DMS53 treated with DMSO at 0.1 percent for 48 hours (cell line): ENCODE data around the gene CTNNA3.

ENCODE experiments used
- DNase-seq: peaks from one replicate; lab custom pipeline; 2025; ENCODE audit not compliant: unreplicated experiment; lab: John Stamatoyannopoulos, UW

CTNNA3 gene

DNA sequence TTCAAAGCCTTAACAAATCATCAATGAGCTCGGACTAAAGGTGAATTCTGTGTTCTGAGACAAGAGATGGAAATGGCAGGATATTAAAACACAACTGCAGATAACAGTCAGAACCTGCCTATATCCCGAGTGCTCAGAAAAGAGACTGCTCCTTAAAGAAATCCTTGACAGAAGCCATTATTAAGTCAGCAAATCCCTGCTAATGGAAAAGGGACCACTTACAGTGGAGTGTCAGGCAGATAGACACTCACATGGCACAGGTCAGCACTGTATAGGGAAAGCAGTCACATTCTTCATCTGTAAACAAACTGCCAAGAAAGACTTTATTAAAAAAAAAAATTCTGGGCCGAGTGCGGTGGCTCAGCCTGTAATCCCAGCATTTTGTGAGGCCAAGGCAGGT, 917.6 kb downstream of the CTNNA3 start:
- no peak for DNase-seq

DNA sequence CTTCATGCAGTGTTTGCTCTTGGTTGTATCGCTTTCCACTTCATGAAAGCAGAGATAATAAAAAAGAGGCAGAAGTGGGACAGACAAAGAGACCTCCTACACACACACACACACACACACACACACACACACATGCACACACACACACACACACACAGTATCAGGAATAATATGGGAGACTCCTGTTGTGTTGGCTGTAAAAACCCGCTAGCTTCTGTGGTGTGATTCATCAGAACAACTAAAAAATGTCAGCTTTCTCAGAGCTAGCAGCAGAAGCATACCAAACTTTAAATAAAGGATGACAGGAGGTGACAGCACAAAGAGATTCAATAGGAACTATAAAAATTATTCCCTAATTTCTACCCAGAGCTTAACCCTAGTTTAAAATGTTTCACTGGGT, 918.3 kb downstream of the CTNNA3 start:
- DNase-seq: peak; percentile 20

DNA sequence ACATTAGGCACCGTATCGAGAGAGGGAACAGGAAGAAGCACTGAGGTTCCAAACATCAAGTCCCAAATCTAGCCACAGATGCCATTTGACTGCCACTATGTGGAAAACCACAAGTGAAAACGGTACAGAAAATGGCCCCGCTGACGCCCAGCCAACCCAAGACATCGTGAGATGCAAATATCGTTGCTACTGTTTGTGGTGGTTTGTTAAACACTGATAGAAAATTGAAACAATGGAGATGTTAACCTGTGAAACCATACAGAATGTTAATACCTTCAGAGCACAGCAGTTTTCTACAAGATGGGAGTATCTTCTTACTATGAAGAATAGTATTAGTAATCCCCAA, 922.5 kb downstream of the CTNNA3 start:
- no peak for DNase-seq

DNA sequence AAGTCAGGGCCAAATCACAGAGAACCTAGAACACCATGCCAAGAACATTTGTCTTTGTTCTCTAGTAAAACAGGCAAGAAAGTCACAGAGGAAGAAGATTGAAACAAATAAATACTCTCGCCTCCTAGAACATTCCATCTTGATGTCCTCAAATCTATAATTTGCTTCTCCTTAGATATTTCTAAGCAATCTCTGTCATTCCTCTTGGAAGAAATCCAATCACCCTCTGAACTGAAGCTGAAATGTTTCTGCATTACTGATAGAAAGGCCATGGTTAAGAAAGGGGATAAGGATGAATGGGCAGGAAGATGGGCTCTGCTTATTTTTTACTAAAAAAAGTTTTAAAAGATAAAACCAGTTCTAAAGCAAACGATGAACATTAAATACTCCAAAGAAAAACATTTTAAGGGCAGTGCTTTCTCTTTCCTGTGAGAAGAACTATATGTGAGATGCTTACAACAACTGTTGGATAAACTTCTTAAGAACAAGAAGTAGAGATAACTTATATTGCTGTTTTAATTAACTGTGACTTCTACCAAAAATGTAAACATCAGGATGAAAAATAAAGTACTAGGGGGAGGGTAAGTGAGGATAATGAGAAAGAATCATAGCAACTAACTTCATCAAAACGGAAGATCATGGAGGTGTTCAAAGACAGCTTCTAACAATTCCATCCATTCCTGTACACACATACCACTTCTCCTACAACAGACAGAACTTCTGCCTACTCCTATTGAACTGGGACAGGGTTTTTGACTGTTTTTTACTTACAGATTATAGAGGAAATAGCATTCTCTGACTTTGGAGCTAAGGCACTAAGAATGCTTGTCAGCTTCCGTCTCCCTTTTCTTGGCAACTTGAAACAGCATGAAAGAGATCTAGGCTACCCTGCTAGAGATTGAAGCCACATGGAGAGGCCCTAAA, 923.2 kb downstream of the CTNNA3 start:
- no peak for DNase-seq

DNA sequence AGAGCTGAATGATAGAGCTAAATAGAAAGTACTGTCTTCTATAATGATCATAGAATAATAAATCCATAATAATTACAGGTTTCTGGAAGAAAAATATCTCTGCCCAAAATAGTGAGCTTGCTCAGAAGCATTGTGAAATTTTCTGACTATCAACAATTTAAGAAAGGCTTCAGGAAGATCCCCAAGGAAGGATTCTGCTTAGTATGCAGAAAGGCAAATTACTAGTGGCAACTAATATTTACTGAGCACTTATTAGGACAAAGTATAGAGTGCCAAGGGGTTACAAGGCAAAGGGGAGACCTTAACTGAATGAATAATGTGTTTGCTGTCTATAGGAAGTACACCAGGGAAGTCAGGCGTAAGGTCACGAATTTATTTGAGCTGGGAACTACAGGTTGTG, 928.3 kb downstream of the CTNNA3 start:
- no peak for DNase-seq

DNA sequence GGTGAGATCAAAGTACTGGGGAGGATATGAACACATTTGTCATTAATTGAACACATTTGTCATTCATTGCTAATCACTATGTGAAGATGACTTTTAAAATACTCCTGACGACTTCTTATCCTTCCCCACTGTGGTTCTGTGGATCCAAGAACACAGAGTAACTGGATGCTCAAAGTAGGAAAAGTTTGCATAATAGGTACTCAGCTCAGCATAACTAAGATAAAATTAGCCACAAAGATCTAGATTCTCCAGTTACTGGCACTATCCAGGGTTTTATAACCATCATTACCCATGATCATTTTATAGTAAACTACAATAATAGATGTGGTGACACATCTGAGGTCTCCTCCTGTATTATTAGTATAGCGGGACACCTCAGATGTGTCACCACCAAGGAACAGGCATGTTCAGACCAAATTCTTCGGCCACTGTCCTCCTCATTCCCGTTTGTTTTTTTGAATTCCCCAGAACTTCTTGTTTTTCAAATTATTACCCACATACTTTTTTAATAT, 933.7 kb downstream of the CTNNA3 start:
- no peak for DNase-seq

DNA sequence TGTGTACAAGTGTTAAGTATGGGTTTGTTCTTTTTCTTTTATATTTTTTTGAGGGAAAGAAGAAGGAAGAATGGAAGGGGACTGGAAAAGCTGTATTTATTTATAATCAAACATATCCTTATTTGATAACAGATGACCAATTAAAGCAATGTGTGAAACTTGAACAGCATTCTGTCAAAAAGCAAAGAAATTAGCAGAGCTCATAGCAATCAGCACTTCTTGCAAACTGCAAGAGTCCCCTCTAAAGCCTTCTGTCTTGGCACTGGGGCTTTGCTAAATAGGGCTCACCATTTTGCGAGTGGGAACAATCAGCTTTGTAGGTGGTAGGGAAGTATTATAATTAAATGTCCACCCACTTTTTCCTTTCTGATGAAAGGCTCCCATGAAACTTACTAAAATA, 935.1 kb downstream of the CTNNA3 start:
- no peak for DNase-seq

DNA sequence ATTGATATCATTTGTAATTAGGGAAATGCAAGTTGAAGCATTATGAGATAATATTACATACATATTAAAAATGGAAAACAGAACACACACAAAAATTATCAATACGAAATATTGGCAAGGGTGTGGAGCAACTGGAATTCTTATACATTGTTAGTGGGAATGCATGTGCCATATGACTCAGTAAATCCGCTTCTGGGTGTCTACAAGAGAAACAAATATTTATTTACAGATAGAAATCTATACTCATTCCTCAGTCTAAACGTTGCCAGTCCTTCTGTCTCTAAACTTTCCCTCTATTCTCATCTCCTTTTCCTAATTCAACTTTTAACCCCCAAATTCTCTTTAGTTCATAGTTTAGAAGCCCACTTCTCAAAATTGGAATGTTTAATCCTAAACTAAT, 940.5 kb downstream of the CTNNA3 start:
- no peak for DNase-seq

DNA sequence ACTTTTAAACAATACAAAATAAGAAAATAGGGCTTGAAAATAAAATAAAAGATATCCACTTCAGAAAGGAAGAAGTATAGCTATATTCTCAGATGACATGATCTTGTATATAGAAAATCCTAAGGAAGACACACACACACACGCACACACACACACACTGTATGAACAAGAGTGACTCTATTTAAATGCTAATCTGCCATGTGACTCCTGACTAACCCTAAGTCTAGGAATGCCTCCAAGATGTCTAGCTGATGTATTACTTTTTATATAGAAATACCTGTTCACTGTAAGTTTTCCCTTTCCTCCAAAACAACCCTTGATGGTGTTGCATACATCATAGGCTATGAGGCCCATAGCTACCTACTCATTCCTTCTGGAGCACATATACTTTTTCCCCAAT, 943.3 kb downstream of the CTNNA3 start:
- DNase-seq: no peak

DNA sequence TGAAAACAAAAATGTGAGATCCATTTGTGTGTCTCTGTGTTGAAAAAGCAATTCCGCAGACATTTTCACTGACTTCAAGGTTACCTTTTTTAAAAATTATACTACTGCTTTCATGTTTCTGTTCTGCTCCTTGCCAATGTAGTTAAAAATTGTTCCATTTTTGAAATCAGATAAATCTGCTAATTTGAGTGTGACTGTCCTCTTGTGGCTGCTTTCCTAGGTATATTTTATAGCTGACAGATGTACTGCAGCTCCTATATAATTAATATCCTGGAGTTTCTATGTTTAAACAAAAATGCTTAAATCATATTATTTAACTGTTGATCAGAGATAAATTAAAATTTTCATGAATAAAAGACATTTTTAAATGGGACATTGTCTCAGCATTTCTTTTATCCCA, 947.8 kb downstream of the CTNNA3 start:
- no peak for DNase-seq

DNA sequence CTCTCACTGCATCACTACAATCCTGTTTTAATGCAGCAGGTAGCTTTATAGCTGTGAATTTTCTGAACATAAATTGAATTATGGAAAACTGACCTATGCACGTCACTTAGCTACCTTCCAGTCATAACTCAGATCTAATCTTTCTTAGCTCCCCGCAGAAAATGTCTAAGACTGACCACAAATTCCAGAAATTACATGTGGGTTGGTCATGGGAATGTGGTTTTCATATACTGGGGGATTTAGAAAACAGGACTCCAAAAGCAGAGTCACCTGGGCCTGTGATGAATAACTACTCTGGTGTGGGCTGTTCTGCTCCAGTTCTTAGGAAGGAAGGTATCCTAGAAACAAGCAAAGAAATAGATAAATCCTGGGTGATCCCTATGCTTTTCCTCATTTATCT, 948.5 kb downstream of the CTNNA3 start:
- DNase-seq: no peak

DNA sequence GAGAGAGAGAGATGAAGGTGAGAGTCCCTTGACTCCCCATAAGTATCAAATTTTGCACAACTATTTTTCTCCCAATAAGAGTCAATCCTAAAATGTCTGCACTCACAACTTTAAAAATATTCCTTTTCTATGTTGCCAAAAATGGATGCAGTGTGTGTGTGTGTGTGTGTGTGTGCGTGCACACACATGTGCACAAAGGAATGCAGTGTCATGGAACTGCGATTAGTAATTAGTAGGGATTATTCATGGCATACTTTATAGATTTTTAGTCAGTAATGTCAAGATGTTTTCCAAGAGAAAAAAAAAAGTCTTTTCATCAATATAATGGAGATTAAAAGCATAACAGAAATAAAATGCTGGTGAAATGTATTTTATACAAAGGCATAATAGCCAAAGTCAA, 949.3 kb downstream of the CTNNA3 start:
- DNase-seq: no peak

DNA sequence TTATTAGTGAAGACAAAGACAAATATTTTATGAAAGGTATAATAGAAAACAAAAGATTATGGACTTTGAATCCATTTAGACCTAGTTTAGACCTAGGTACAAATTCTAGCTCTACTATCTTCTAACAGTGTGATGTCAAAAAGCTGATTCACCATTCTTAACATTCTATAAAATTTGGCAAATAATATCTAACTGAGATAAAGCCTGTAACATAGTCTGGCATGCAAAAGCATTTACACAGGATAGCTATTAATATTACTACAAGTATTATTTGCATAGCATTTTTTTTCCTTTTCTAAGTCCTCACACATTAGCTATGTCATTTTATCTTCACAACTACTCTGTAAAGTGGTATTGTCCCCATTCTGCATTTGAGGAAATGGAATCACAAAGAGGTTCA, 949.7 kb downstream of the CTNNA3 start:
- DNase-seq: no peak

DNA sequence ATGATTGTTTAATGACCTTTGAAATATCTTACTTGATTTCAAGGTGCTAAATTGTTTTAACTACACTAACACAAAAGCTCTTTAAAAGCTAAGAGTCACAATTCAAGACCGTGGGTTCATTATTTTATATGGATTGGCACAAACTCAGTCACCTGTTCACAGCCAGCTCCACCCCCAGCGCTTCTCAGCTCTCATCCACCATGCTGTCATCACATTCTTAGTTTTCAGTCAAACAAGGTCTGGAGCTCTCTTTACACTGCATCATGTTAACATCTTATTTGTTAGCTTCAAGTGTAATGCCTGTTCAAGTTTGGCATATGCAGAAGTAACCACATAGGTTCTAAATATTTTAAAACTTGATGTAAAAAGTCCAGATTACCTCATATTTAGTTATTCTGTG, 951.1 kb downstream of the CTNNA3 start:
- DNase-seq: no peak

DNA sequence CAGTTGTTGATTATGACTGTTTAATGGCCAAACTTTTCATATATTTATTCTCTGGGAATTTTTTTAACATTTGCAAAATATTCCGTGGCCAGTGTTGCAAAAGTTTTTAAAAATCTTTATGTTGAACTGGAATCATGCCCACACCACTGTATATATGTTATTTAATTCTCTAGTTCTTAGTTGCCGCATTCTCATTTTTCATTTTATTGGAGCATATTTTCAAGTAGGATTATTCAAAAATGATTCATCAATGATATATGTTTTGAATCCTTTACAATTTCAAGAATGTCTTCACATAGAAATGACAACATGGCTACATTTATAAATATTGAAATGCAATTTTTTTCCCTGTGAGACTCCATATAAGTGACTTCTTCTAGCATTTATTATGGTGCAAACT, 958.8 kb downstream of the CTNNA3 start:
- DNase-seq: no peak

DNA sequence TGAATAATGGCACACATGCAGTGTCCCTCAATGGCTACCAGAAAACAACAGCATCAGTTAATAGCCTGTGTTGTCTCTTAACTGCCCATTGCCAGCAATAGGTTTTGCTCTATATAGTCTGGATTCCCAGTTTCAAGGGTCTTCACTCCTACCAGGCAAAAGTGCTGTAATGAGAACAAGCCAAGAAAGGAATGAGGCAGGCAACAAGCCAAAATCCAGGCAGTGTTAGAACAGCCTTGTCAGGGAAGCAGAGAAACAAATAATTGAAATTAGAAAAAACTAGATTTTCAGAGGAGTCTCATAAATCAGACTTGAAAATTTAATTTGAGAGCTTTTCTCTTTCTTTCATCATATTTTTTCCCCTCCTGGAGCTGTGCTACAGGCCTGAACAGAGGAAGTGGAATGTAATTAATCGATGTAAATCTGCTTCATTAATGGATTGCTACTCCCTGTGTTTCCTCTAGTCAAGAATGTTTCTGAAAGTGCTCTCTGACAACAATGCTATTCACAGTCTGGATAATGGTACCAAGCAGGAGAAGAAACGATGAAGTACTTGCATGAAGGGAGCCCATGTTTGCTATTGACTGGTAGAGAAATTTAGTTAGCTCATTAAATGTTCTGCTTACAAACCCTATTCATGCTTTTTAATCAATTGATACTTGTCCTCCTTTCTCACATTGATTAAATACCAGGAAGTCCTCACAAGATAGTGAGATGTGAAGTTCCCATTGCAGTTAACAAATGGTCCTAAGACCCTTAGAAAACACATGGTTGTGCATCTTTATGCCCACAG, 972.2 kb downstream of the CTNNA3 start:
- no peak for DNase-seq

DNA sequence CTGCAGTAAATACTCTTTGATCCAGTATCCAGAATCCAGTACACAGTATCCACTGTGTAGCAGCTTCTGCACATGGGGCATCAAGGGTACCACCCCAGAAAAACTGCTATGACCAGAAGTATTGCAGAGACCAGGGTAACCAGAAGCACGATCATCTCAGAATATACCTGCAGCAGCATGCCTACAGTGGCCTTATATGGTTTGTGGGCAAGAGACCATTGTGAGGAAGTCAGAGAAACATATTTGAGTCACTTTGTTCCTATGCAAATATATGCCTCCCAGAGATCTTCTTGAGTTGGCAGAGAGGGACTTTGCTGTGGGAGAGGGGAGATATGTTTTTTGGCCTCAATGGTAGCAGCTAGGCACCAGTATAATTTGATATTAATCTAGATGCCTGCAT, 976.5 kb downstream of the CTNNA3 start:
- no peak for DNase-seq

DNA sequence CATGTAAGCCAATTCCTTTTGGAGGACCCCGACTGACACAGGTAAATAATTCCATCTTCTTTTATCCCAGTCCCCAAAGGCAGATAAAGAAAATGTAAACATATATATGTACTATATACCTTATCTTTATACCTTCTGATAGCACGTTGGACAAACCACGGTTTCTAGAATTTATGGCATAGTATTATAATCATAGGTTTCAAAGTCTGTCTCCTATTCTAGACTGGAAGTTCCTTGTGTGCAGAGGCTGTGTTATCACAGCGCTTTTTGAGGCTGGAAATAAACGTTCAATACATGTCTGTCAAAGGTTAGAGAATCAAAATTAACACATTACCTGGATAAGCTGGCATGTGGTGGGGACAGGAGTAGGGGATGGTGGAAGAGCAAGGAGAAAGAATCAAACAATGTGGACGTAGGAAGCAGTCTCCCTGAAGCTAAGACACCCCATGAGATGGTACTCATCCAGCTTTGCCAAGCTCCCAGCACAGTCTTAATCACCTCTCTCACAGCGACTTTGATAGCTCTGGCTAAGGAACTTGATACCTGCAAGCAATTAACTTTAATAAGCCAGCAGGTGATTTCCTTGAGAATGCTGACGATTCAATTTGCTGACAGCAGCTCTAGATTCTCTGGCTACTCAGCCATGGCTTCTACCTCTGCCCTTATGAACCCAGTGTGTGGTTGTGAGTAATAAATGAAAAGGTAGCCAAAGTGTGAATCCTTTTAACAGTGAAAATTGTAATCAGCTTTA, 978.6 kb downstream of the CTNNA3 start:
- DNase-seq: no peak

DNA sequence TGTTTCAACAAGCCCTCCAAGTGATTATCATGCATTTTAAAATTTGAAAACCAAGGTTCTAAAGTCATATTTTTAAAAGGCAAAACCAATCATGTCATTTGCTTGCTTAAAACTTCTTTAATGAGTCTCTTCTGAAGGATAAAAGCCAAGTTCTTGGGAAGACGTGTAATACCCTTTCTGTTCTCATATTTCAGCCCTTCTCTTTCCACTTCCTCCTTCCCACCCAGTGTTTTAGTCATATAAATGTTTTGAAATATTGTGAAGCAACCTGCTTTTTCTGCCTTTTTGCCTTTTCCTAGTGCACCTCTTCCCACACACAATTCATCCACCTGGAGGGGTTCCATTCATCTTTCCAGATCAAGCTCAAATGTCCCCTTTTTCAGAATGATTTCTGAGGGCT, 981.3 kb downstream of the CTNNA3 start:
- DNase-seq: no peak

DNA sequence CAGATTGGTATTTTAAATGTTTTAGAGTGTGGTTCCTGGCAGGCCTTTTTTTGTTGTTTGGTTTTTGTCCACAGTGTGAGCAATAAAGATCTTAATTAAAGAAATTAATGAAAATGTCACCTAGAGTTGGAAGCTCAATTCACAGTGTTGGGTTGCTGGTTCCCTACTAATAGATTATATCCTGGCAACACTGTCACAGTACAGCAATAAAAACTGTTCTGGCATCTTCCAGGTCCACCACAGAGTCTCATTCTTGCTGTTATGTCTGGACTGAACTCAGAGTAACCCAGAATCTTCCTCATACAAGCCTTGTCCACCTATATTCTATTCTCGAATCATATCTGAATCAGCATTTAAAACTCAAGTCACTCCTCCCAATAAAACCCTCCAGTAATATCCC, 982.6 kb downstream of the CTNNA3 start:
- DNase-seq: no peak

DNA sequence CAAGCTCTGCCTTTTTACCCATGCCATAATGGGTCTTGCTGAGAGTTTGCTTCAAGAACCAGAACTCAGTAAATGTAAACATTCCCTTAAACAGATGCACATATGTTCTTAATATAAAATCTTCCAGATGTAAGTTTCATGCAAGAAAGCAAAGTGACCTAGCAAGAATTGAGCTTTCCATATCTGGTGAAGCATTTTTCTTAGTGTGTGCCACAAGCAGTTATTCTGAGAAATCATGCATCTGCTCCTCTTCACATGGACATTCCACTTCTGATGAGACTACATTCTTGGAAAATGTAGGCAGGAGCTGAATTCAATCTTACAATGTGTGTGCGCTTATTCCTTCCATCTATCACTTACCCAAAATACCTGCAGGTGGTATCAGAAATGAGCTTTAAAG, 997.9 kb downstream of the CTNNA3 start:
- no peak for DNase-seq

DNA sequence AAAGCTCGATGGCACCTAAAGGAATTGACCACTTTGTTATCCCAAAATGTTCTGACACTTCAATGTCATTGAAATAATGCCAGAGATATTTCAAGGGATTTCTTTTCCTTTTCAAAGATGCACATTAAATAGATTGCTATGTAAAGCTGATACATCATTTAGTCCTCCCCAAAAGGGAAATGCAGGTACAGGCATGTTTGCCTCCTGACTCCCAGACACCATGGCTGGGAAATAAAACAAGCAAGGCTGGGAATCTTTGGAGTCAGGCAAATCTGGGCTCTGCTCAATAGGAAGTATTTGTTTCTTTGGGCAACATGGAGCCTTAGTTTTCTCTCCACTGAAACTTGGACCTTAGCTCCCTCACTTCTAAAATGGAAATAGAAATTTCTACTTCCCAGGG, 1000.9 kb downstream of the CTNNA3 start:
- no peak for DNase-seq
